Lower leg skin (tissue), 3 donors: ENCODE data around the gene PKP2.

Experiments
- CTCF ChIP-seq, 3 donors: fragments of 450-650 bp; IDR thresholded peaks; one replicate each; pipeline ENCODE4 v1.5.1; 2016; ENCODE audit warnings: antibody characterized with exemption in 3 of 3, mild to moderate bottlenecking in 3 of 3, moderate library complexity in 2 of 3
- POLR2A ChIP-seq, 2 donors: fragments of 450-650 bp; IDR thresholded peaks; one replicate each; pipeline ENCODE4 v1.6.1; 2016 to 2017; ENCODE audit warnings: antibody characterized with exemption in 2 of 2, mild to moderate bottlenecking in 1 of 2, moderate library complexity in 1 of 2

- TF ChIP-seq POLR2A (IDR thresholded peaks at IDR 0.05) (no peak), CTCF (IDR thresholded peaks at IDR 0.05) (no peak)
Observed at GRCh38 chr12:32794281-32794680, 102.3 kb downstream of the PKP2 start.
